ENCODE measurements around the gene OR1G1.
"Not testable (repeated sequence)": the region's sequence is repeated elsewhere in the genome, so short reads cannot be mapped to it uniquely, and the experiment has no call there.

Gene OR1G1

DNA sequence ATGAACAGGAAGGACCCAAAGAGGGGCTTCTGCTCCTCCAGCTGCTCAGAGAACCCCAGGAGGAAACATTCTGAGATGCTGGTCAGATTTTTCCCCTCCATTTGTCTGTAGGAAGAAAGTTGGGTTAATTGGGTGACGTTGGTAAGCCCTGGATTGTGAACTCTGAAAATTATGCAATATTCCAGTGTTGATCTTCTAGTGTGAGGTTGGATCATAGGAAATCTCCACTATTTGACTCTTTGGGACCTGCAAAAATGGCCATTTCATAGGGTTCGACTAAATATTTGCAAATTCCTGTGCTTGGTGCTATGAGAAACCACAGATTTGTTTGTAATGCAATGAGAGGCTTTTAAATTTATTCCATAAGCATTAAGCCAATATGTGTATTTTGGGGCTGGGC is at the start of gene OR1G1:
TSS of gene OR1G1 (minus strand) at position 101 of the 400 bp plus-strand sequence. CDS start at position 101, 0 bp downstream.
- no peak for DNase-seq (ENCODE audit: low read depth in 1 of 2, low spot score in 1 of 2)

DNA sequence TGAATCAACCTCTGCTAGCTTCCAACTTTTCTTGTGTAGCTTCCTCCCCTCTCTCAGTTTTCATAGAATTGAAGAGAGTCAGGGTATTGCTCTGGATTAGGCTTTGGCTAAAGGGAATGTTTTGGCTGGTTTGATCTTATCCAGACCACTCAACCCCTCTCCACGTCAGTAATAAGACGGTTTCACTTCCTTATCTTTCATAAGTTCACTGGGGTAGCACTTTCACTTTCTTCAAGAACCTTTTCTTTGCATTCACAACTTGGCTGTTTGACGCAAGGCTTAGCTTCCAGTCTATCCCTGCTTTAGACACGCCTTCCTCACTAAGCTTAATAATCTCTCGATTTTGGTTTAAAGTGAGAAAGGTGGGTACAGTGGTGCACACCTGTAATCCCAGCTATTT is 40.2 kb upstream of the OR1G1 start:
- DNase-seq (ENCODE audit: low read depth in 1 of 2, low spot score in 1 of 2): no peak

DNA sequence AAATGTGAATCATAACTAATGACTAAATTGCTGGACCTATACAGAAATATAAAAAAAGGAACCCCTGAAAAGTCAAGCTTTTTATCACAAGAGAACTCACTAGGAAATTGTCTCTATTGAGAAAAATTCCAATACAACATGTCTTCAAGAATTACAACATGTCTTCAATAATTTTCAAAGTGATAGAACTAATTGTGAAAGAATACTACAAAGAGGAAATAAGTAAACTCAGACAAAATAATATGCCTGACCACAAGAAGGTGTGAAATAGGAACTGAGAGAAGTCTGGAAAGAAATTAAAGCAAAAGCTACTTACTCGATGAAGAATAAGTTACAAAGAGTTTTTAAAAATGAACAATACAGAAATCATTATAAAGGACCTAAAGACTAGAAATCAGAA is 29.9 kb upstream of the OR1G1 start:
- no peak for DNase-seq (ENCODE audit: low read depth in 1 of 2, low spot score in 1 of 2)

DNA sequence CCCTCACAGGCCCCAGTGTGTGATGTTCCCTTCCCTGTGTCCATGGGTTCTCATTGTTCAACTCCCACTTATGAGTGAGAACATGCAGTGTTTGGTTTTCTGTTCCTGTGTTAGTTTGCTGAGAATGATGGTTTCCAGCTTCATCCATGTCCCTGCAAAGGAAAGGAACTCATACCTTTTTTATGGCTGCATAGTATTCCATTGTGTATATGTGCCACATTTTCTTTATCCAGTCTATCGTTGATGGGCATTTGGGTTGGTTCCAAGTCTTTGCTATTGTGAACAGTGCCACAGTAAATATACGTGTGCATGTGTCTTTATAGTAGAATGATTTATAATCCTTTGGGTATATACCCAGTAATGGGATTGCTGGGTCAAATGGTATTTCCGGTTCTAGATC is 10.1 kb upstream of the OR1G1 start:
- not testable (repeated sequence) for DNase-seq (ENCODE audit: low read depth in 1 of 2, low spot score in 1 of 2)

DNA sequence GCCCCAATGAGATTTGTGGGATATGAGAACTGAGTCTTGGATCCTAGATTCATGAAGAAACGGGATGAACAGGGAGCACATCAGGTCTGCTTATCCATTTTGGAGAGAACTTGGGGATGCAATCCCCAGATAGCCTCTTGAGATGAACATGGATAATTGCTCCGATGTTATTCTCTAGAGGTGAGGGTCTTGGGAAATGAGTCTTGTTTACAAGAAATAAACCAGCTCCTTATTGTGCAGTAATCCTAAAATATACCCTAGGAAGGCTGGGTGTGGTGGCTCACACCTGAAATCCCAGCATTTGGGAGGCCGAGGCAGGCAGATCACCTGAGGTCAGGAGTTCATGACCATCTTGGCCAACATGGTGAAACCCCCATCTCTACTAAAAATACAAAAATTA is 23.0 kb downstream of the OR1G1 start, which contains the start of gene OR1D2:
TSS of gene OR1D2 (minus strand) at position 101 of the 400 bp plus-strand sequence. CDS start 11,426 bp downstream, outside the sequence.
- DNase-seq (ENCODE audit: low read depth in 1 of 2, low spot score in 1 of 2): no peak
